A549 treated with ZK216348 at 1 μM for 4 hours (cell line): ENCODE measurements around the gene RXFP1. TPM values are rescaled to one million over a fixed set of nuclear protein-coding genes. Genes with fewer than 3 reads are reported as not detected.

Experiments used
- total RNA-seq: library from RNA; stranded (reverse); fragments of 200-300 nt; extraction: Qiagen RNA extraction; gene quantifications from 5 replicates; pipeline ENCODE4 v1.2.3, GENCODE V29; 2022; ENCODE audit warnings: low read depth

The RXFP1 gene
- not detected in 5 replicates for total RNA-seq

GRCh38 chr4:158521484-158522088 lies at the start of gene RXFP1:
Gene RXFP1 (plus strand): TSS chr4:158521882. CDS start chr4:158521977, 95 bp downstream.

GRCh38 chr4:158671665-158671914 lies 149.9 kb downstream of the RXFP1 start, which contains the start of gene C4orf46:
Gene C4orf46 (minus strand): TSS chr4:158671887. CDS start chr4:158671801, 86 bp downstream.

GRCh38 chr4:158671915-158672806 lies 150.5 kb downstream of the RXFP1 start, which contains the start of gene ETFDH:
Gene ETFDH (plus strand): TSS chr4:158672296. CDS start chr4:158672457, 161 bp downstream.

Other genes starting within 250 kb of the RXFP1 start
- gene C4orf46, start 150.0 kb downstream of the RXFP1 start, total RNA-seq, result 4.3 to 10.0 TPM (median 7.5 TPM) in 5 replicates
- gene ETFDH, start 150.4 kb downstream of the RXFP1 start, total RNA-seq, result 5.3 to 6.1 TPM (median 5.5 TPM) in 5 replicates
- 34.0 to 46.3 TPM (median 36.5 TPM) in 5 replicates for gene PPID, start 201.5 kb downstream of the RXFP1 start, total RNA-seq
- 3.3 to 6.3 TPM (median 4.4 TPM) in 5 replicates for gene FNIP2, start 247.1 kb downstream of the RXFP1 start, total RNA-seq